ENCODE measurements around the gene CDH13.

GRCh38 chr16:83365166-83365565 is 738.4 kb downstream of the CDH13 start:
- TF ChIP-seq CTCF (IDR thresholded peaks at IDR 0.05 in 4 of 5, conservative IDR thresholded peaks at IDR 0.05 in 1 of 5) (no peak), POLR2A (IDR thresholded peaks at IDR 0.05) (no peak)
